Measurements from ENCODE around the gene TBC1D22A.
"Not testable (repeated sequence)": the region's sequence is repeated elsewhere in the genome, so short reads cannot be mapped to it uniquely, and the experiment has no call there.

Gene TBC1D22A

GRCh38 chr22:46813816-46814597 is 51.6 kb downstream of the TBC1D22A start:
- no peak for DNase-seq

GRCh38 chr22:46815132-46815531 is 52.7 kb downstream of the TBC1D22A start:
- no peak for DNase-seq

- DNase-seq = no peak
These were observed 53.1 kb downstream of the TBC1D22A start for GRCh38 chr22:46815559-46815895.

GRCh38 chr22:46815896-46816731 is 53.7 kb downstream of the TBC1D22A start:
- peak; percentile 18 for DNase-seq

- not testable (repeated sequence) for DNase-seq
These were observed 54.9 kb downstream of the TBC1D22A start for GRCh38 chr22:46817390-46817789.

- DNase-seq = no peak
These were observed 60.8 kb downstream of the TBC1D22A start for GRCh38 chr22:46823248-46823647.

- DNase-seq = no peak
These were observed 61.2 kb downstream of the TBC1D22A start for GRCh38 chr22:46823654-46824053.

GRCh38 chr22:46824344-46824909 is 62.0 kb downstream of the TBC1D22A start:
- no peak for DNase-seq

- no peak for DNase-seq
These were observed 62.6 kb downstream of the TBC1D22A start for GRCh38 chr22:46824980-46825544.

GRCh38 chr22:46826438-46827135 is 64.1 kb downstream of the TBC1D22A start:
- DNase-seq = no peak

GRCh38 chr22:46827136-46827780 is 64.8 kb downstream of the TBC1D22A start:
- no peak for DNase-seq

GRCh38 chr22:46827781-46828180 is 65.3 kb downstream of the TBC1D22A start:
- DNase-seq = no peak

GRCh38 chr22:46828323-46828900 is 66.0 kb downstream of the TBC1D22A start:
- no peak for DNase-seq

GRCh38 chr22:46829117-46829891 is 66.9 kb downstream of the TBC1D22A start:
- no peak for DNase-seq

- DNase-seq = no peak
These were observed 67.7 kb downstream of the TBC1D22A start for GRCh38 chr22:46829941-46830715.

- no peak for DNase-seq
These were observed 68.4 kb downstream of the TBC1D22A start for GRCh38 chr22:46830841-46831240.

- DNase-seq = no peak
These were observed 70.8 kb downstream of the TBC1D22A start for GRCh38 chr22:46833228-46833627.

GRCh38 chr22:46834021-46834737 is 71.7 kb downstream of the TBC1D22A start:
- DNase-seq = no peak

GRCh38 chr22:46835288-46835687 is 72.8 kb downstream of the TBC1D22A start:
- no peak for DNase-seq

- DNase-seq = no peak
These were observed 73.2 kb downstream of the TBC1D22A start for GRCh38 chr22:46835693-46836092.
